ENCODE results near the gene SLC9A2.

The SLC9A2 gene

DNA sequence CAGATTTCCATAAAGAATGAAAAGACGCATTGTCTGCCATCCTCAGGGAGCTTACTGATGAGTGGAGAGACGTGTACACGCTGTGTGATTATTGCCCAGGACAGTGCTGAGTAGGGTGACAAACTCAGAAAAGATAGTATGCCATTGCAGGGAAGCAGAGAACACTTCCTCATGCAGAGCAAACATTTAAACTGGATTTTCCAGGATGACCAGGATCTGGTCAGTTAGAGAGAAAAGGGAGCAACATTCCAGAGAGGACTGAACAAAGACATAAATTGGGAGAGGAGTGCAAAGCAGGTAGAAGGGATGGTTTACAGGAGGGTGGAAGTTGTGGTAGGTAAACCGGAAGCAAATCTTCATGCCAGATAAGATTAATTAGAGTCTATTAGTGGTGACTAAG lies 2.3 kb downstream of the SLC9A2 start:
- no peak for DNase-seq

DNA sequence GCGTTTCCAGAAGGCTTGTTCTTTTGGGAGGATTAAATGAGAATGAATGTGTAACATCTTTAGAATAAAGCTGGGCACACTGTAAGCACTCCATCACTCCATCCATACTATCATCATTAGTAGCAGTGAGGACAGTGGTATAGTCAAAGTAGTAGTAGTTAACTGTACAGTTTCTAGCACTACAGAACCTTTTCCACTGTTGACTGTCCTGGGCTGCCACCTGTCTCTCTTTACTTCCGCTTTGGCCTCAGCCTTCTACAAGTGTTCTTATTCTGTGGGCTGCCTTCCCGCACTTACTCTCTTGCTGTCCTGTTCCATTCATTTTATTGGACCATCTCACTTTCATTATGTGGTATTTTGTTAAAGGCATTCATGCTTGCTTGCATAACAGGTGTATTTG lies 3.3 kb downstream of the SLC9A2 start:
- DNase-seq = no peak

DNA sequence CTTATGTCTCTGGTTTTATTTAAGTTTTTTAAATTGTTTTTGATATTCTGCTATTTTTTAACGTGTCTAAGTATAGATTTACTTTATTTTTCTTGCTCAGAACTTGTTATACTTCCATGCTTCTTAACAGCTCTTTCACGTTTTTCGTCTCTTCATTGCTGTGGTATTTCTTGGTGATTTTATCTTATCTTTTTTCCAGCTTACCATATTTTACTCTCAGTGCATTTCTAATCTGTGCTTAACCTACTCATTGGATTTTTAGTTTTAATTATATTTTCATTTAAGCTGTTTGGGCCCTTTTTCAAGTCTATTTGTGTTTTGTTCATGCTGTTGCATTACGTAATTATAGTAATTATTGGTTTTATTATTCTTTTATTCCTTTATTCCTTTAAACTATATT lies 11.1 kb downstream of the SLC9A2 start:
- no peak for DNase-seq

DNA sequence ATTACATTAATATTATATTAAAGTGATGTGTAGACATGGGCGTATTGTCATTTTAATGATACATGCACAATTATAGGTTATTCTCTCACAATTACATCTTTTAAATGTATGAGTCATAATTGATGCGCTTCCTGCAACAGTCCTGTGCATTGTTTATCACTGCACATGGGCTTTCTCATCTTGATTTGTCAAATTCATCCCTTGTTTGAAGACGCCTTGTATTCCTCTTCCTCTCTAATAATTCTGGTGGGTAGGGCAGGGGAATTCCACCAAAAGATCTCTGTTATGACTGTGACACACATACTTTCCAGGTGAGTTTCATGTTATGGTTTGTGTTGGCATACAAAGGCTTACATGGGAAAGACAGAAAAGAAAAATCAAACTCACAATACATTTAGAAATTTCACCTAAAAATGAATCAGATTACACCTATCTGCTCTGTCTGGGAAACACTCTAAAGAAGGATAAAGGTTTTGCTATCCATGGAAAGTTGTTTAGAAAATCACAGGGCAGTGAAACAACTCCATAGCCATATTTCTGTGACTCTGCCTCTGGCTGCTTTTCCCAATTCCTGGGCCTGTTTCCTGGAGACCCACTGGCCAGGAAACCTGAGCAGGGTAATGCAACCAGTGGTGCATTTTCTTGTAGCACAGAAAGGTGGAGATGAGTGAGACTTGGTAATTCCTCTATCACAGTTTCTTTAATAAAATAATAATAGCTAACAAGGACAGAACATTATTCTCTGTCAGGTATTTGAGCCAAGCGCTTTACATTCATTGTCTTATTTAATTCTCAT lies 13.2 kb downstream of the SLC9A2 start:
- DNase-seq = no peak

DNA sequence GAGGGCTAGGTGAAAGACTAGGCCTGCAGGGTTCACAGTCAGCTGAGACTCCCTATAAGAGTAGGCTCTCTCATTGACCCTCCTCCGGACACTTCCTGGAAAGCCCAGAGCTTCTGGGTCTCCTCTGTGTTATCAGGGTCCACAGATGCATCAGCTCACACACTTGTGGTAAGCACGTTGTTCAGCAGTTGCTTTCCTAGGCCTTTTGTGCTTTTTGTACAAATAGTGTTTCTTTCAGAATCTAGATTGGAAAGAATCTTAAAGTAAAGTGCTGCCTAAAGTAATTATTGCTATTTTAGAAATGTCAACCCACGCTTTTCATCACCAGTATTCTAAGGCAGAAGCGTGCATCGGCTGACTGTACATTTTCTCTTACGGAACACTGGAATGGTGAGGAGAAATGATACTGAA lies 15.5 kb downstream of the SLC9A2 start:
- no peak for DNase-seq

DNA sequence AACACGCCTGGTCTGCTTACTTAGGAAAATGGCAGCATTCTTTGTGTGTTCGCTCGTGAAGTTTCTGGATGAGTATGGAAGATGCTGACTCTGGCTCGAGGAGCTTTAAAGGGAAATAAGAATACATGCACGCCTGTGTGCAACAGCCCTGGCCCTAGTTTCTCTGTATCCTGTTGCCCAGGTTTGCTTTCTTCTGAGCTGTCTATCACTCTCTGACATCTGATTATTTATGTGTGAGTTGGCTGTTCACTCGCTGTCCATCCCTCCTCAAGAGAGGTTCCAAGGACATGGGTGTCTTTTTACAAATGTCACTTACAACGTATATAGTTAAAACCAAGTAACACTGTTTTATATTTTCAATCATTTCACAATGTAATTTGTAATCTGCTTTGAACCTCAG lies 16.0 kb downstream of the SLC9A2 start:
- no peak for DNase-seq

DNA sequence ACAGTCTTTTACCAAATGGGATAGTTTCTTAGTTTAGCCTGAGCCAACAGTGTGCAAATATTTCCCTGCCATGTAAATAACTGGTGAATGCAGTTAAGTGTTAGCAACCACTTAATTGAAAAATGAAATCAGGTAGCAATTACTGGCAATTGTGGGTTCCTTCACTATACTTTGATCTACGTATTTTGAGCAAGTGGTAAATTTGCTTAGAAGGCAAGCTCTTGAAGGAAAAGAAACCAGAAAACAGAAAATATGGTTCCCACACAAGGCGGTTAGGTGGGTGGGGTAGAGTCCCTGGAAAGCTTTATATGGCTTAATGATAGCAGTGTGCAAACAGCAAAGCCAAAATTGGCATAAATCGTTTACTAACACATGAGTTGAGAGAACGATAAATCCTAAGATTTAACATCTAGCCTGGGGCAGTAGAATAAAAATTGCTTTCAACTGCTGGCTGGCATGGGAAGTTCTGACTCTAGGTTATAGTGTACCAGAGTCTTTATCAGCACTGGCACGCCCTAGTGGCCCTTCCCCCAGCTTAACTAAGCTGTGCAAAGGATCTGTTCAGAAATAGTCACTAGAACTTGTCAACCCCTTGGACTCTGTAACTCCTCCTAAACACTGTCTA lies 17.0 kb downstream of the SLC9A2 start:
- no peak for DNase-seq

DNA sequence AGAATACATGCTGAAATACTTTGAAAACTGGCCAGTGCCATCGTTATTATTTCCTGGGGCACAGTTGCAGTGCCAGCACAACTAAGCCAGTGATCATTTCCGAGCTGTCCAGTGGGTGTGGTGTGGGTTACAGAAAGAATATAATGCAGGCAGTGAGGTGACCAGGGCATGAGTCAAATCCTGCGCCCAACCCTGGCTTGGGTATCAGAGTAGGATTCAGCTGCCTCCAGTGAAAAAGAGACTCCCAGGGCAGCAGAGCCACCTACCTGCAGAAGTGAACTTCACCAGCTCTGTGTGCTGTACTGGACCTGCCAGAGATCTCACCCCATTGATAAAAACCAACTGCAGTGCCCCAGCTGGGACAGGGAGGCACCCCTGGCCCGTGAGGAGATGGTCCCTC lies 18.0 kb downstream of the SLC9A2 start:
- DNase-seq = no peak

DNA sequence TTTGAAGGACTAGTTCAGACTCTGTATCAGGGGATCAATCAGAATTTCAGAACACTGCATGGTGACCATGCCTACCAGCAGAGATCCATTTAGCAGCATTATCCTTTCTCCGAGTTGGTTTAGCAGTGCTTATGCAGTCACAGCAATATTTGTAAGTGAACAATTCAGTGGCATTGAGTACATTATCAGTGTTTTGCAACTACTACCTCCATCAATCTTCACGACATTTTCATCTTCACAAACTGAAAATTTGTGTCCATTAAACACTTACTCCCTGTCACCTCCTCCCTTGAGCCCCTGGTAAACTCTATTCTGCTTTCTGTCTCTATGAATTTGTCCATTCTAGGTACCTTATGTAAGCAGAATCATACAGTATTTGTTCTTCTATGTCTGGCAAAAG lies 20.1 kb downstream of the SLC9A2 start:
- no peak for DNase-seq

DNA sequence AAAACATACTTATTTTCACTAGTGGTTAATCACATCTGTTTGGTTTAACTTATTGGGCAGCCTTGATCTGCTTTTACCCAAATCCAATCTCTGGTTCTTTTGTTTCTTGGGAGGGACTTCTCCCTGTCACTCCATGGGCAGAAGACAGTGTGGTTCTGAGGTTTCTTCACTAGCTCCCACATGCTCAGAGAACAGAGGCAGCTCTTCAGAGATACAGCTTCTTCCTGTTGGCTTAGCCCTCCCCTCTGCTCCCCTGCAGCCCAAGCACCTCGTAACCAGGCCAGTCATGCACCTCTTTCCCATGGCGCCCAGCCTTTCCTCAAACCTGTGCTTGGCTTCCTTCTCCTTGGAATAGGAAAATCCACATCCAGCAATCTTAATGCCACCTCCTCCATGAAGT lies 32.8 kb downstream of the SLC9A2 start:
- no peak for DNase-seq

DNA sequence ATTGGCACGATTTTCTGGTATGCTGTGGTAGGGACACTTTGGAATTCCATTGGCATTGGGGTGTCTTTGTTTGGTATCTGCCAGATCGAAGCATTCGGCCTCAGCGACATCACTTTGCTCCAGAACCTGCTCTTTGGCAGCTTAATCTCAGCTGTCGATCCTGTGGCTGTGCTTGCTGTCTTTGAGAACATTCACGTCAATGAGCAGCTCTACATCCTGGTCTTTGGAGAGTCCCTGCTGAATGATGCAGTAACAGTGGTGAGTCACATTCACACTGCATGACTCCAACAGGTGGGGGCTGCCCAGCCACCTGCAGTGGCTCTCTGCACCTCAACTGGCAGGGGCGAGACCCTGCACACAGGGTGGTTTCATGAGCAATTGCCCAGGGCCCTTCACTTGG lies 38.4 kb downstream of the SLC9A2 start:
- peak; percentile 39 for DNase-seq

DNA sequence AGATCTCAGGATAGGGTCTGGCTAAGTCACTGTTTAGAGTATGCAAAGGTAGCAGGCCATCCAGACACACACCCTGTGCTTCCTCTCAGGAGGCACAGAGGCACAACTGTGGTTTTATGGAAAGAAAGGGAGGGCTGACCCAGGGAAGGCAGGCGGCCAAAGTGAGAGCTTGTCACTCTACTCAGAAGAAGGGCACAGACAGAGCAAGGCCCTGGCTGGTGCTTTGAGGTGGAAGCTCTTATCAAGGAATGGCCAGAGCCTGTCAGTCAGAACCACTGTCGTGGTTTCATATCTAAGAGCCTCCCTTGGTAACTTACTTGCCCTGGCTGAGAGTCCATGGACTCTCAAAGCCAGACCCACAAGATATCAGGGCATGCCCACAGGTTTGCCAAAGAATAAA lies 40.7 kb downstream of the SLC9A2 start:
- no peak for DNase-seq

DNA sequence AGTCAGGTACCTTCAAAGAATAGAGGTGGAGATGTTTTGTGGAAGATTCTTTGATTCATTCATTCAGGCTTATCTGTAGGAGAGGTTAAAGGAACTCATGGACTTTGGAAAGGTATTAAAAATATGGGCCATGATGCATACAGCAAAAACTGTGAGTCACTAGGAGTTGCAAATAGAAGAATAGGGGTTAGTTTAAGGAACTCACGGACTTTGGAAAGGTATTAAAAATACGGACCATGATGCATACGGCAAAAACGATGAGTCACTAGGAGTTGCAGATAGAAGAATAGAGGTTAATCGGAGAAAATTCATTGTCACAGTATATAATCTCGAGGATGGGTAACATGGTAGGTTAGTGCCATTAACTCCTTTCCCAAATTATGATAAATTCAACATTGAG lies 41.2 kb downstream of the SLC9A2 start:
- DNase-seq = no peak

DNA sequence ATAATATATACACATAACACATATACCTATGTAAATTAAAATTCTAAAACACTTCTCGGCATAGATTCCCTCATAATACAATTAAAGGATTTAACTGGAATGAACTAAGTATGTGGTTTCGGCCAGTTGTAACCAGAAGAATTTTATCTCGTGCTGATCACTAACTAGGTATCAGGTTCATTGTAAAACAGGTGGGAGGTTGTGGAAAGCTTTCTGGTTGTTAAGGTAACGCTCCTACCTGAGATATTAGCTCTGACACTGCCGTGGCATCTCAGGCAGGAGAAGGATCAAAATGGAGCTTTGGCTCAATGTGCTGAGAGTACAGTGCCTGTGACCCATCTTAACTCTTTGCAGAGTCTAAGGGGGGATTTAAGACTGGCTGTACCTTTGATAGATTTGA lies 42.5 kb downstream of the SLC9A2 start:
- no peak for DNase-seq

DNA sequence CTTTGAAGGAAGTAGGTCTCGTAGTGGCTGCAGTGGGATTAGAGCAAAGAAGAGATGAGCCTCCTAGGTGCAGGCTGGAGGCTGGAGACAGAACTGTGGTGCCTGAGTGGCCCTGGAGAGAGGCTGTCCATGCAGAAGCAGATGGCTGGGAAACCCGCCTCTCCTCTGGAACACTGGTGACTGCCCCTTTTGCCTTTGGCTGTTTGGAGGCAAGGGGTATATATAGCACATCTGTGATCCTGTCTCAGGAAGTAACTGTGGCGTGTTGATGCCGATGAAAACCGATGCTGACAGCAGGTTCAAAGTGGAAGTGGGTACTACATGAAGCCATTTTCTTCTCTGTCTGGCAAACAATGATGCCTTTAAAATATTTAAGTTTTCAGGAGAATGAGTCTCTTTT lies 43.5 kb downstream of the SLC9A2 start:
- DNase-seq = no peak

DNA sequence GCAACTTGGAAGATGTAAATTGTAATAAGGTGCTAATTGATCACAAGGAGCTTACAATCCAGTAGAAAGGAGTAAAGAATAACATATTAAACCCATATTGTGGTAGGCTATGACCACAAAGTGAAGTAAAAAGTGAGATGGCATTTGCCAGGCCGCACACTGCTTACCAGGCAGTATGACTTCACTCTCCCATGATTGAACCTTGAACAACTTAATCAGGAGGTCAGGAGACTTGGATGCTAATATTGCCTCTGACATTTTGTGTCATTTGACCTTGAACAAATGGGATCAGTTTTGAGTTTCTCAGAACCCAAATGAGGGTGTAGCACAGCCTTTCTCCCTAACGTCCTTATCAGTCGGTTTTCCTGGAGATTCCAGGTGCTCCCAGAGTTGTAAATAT lies 44.0 kb downstream of the SLC9A2 start:
- DNase-seq = no peak

DNA sequence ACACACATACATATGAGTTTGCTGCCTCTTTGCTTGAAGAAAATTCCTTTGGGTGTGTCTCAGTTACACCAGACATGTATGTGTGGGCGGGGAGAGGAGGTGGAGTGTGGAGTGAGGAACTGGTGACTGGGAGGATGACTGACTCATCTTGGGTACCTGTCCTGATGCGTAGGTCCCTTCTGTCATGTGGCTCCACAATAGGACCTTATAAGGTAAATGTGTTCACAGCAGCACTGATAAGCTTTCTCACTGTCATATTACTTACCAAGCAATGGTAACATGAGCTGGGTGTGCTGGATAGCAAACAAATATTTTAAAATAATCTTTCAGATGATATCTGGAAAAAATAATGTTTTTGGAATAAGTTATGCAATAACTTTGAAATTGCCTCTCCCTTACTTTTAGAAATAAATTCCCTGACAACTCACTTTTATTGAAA lies 45.1 kb downstream of the SLC9A2 start:
- peak; percentile 71 for DNase-seq

DNA sequence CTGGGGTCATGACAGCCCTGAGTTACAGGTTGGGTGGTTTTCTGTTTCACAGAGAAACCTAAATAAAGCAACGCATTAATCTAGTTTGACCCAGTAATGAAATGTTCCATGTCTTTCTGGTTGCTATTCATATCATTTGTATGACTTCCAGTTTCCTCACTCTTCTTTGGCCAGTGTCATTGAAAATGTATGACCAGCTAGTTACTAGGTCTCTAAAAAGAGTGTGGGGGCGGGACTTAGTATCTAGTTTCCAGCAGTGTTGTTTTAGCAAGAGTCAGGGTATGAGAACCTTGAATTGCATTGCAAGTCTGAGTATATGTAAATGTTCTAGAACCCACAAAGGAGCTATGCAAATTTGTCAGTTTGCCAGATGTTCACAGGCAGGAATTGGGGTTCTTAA lies 47.7 kb downstream of the SLC9A2 start:
- no peak for DNase-seq

DNA sequence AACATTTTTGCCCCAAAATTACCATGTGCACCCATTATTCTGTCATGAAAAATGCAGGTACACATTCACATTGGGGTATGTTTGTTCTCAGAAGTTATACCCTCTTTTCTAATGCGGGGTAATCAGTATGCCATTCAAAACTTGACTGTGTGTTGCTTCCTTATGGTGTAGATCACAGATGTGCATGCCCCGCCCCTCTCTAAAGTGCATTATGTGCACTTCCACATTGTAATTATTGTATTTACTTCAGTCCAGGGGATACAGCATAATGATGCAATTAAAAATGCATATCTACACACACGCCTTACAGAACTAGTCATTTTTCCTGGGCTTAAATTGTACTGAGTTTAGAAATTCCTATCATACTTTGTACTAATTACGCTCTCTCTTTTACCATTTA lies 48.8 kb downstream of the SLC9A2 start:
- no peak for DNase-seq

DNA sequence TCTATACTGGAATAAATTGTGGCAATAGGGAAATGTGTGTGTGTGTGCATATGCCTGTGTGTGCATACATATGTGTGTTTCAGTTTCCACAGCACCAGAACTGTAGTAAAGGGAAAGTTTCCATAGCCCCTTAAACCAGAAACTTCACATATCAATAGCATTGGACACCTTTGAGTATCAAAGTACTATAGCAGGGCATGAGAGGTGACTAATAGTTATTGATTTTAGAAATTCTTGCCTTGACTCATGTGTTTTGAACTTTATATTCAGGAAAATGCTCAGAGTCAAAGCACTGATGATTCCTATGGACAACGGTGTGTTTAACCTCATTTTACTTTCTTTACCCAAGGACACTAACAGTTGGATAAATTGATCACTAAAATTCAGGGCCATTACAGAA lies 50.0 kb downstream of the SLC9A2 start:
- no peak for DNase-seq

DNA sequence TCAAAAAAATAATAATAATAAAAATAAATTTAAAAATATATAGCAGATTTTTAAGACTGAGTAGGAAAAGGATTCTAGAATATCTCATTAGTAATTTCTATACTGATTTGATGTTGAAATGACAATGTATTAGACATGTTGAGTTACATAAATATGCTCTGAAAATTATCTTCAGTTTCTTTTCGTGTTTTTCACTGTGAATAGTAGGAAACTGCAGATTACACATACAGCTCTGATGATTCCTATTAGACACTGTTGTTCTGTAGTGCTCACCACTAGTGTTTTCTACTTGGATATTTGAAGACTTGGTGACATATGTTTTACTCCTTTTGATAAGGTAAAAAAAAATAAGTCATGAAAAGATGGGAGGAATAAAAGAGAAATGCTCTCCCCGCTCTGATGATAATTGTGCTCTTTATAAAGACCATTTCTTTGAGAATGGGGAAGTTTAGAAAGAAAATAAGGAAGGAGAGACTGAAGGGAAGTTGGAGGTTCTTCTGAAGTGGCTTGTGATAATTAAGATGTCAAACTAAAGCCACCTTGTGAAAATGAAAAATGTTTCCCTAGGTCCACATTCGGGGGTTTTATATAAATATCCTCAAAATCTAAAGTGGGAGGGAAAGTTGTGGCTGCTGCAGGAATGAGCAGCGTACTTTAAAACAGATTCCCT lies 52.9 kb downstream of the SLC9A2 start:
- no peak for DNase-seq

DNA sequence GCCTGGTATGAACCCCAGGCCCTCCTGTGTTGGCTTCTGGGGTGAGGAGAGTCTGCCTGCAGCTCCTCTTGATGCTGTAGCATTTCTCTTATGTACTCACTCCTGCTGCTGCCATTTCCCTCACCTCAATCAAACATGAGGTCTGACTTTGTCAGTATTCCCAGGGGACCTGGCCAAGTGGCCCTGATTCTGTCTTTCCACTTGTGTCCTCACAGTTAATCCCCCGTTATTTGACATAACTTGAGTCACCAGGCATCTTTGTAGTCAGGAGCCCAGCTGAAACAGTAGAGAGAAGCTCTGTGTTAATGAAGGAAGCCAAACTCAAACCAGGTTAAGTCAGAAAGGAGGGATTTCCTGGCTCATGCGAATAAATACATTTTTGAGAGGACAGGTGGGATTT lies 55.0 kb downstream of the SLC9A2 start:
- DNase-seq = no peak

DNA sequence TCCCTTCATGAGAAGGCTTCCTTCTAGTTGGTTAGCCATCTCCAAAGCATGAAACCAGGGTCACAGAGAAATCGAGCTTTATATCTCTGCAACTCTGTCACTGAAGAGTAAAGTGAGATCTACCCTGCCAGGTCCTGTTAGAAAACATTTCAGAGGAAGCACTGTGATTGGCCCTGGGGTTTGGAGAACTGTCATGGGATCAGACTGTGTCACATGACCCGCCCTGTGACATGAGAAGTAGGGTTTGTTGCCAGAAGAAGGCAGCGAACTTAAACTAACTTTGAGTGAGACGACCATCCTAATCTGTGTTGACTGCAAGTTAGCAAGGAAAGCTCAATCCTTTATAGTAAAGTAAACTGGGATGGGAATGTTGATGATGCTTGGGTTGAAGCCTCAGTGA lies 55.5 kb downstream of the SLC9A2 start:
- DNase-seq = no peak

All from stimulated activated CD4-positive, alpha-beta T cell treated with anti-CD3 and anti-CD28 coated beads, Interleukin-15, amount 100 ng/mL, for 24 hours (primary cell).